GM12878 (cell line): Measurements from ENCODE around the gene AP1M2. TPM values are rescaled to one million over a fixed set of nuclear protein-coding genes. Genes with fewer than 3 reads are reported as not detected.

Source experiments
- BACH1 ChIP-seq: fragments of 450-650 bp; IDR thresholded peaks from 2 replicates; pipeline ENCODE4 v1.6.1; 2017; ENCODE audit warnings: mild to moderate bottlenecking, borderline replicate concordance
- CHD4 ChIP-seq: fragments of 200-600 bp; sonication (generic); IDR thresholded peaks from 2 replicates; pipeline ENCODE4 v1.6.1; 2016; ENCODE audit warnings: mild to moderate bottlenecking
- CUX1 ChIP-seq: IDR thresholded peaks from 2 replicates; pipeline ENCODE4 v1.6.1; 2012; ENCODE audit warnings: improper control_type of control experiment, low read depth, low read length; ENCODE audit not compliant: insufficient replicate concordance
- EED ChIP-seq: sonication (generic); IDR thresholded peaks from 2 replicates; pipeline ENCODE4 v1.6.1; 2016; ENCODE audit warnings: antibody characterized with exemption, low read depth
- FOXM1 ChIP-seq: IDR thresholded peaks from 2 replicates; pipeline ENCODE4 v1.6.1; 2012; ENCODE audit warnings: low read depth, mild to moderate bottlenecking, inconsistent platforms, low read length, moderate library complexity
- KAT2A ChIP-seq: conservative IDR thresholded peaks from 2 replicates; pipeline ENCODE4 v1.6.1; 2011; ENCODE audit warnings: low read depth, low read length; ENCODE audit not compliant: control insufficient read depth
- RBBP5 ChIP-seq: fragments of 200-600 bp; sonication (generic); conservative IDR thresholded peaks from 2 replicates; pipeline ENCODE4 v1.6.1; 2016
- SMAD1 ChIP-seq: fragments of 450-650 bp; IDR thresholded peaks from 2 replicates; pipeline ENCODE4 v1.6.1; 2018; ENCODE audit warnings: mild to moderate bottlenecking, low read depth; ENCODE audit not compliant: partially characterized antibody
- SP1 ChIP-seq: IDR thresholded peaks from one replicate; pipeline ENCODE4 v1.6.1; 2011; ENCODE audit warnings: low read depth, low read length
- STAT3 ChIP-seq: IDR thresholded peaks from 2 replicates; pipeline ENCODE4 v1.6.1; 2011; ENCODE audit warnings: low read depth, low read length, improper control_type of control experiment
- ZNF24 ChIP-seq: fragments of 450-650 bp; IDR thresholded peaks from 2 replicates; pipeline ENCODE4 v1.6.1; 2017; ENCODE audit warnings: antibody characterized with exemption, mild to moderate bottlenecking
- ZNF622 ChIP-seq: fragments of 450-650 bp; IDR thresholded peaks from 2 replicates; pipeline ENCODE4 v1.6.1; 2017; ENCODE audit warnings: mild to moderate bottlenecking, inconsistent platforms
- polyA plus RNA-seq, 11 experiments: library from polyadenylated mRNA; depleted of rRNA in 4 of 11; unstranded in 6 of 11; stranded (reverse) in 5 of 11; fragments of >200 nt; fragmentation: Nextera tagmentation in 4 of 11; fragmentation: Illumina TruSeq in 1 of 11; extraction: Ambion mirVana in 4 of 11; extraction: Trizol in 1 of 11; gene quantifications; 1 replicate in 1 of 11; 2 replicates in 10 of 11; pipeline versions ENCODE4 v1.2.1 to v1.2.3, GENCODE V29; 2011 to 2016; ENCODE audit warnings: inconsistent platforms in 2 of 11, missing spikeins in 2 of 11, low read depth in 1 of 11
- total RNA-seq, 4 experiments: library from RNA; depleted of rRNA in 3 of 4; stranded (reverse); fragments of >200 nt in 3 of 4; fragmentation: Illumina TruSeq in 1 of 4; extraction: Trizol in 1 of 4; gene quantifications; 2 replicates each; pipeline versions ENCODE4 v1.2.1 to v1.2.3, GENCODE V29; 2013 to 2021
- TF ChIP-seq, protein P1 (sequence below): IDR thresholded peaks from 2 replicates; pipeline ENCODE4 v1.6.1; 2012; ENCODE audit warnings: low read depth, low read length, improper control_type of control experiment
- TF ChIP-seq, protein P2 (sequence below): fragments of 450-650 bp; IDR thresholded peaks from 2 replicates; pipeline ENCODE4 v1.6.1; 2017; ENCODE audit warnings: mild to moderate bottlenecking
- TF ChIP-seq, protein P3 (sequence below): fragments of 450-650 bp; IDR thresholded peaks from 2 replicates; pipeline ENCODE4 v1.6.1; 2017; ENCODE audit warnings: mild to moderate bottlenecking, moderate library complexity
- TF ChIP-seq, protein P4 (sequence below): fragments of 450-650 bp; conservative IDR thresholded peaks from 2 replicates; pipeline ENCODE4 v1.6.1; 2017; ENCODE audit warnings: mild to moderate bottlenecking, moderate library complexity

Gene AP1M2
- total and polyA plus RNA-seq, 10 of the 15 experiments (the other 5 are each of a cell fraction or from before 2014, with no cell fraction given): 0.72 TPM; not detected in 9

GRCh38 chr19:10593820-10594637 is 6.9 kb upstream of the AP1M2 start (continued):
- TF ChIP-seq, protein P1, sequence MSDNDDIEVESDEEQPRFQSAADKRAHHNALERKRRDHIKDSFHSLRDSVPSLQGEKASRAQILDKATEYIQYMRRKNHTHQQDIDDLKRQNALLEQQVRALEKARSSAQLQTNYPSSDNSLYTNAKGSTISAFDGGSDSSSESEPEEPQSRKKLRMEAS: peak; percentile 68; the same call in 1 of the 2 replicates
- no peak for TF ChIP-seq STAT3
- TF ChIP-seq, protein P2, sequence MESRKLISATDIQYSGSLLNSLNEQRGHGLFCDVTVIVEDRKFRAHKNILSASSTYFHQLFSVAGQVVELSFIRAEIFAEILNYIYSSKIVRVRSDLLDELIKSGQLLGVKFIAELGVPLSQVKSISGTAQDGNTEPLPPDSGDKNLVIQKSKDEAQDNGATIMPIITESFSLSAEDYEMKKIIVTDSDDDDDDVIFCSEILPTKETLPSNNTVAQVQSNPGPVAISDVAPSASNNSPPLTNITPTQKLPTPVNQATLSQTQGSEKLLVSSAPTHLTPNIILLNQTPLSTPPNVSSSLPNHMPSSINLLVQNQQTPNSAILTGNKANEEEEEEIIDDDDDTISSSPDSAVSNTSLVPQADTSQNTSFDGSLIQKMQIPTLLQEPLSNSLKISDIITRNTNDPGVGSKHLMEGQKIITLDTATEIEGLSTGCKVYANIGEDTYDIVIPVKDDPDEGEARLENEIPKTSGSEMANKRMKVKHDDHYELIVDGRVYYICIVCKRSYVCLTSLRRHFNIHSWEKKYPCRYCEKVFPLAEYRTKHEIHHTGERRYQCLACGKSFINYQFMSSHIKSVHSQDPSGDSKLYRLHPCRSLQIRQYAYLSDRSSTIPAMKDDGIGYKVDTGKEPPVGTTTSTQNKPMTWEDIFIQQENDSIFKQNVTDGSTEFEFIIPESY: no peak
- TF ChIP-seq ZNF24: no peak
- TF ChIP-seq, protein P3, sequence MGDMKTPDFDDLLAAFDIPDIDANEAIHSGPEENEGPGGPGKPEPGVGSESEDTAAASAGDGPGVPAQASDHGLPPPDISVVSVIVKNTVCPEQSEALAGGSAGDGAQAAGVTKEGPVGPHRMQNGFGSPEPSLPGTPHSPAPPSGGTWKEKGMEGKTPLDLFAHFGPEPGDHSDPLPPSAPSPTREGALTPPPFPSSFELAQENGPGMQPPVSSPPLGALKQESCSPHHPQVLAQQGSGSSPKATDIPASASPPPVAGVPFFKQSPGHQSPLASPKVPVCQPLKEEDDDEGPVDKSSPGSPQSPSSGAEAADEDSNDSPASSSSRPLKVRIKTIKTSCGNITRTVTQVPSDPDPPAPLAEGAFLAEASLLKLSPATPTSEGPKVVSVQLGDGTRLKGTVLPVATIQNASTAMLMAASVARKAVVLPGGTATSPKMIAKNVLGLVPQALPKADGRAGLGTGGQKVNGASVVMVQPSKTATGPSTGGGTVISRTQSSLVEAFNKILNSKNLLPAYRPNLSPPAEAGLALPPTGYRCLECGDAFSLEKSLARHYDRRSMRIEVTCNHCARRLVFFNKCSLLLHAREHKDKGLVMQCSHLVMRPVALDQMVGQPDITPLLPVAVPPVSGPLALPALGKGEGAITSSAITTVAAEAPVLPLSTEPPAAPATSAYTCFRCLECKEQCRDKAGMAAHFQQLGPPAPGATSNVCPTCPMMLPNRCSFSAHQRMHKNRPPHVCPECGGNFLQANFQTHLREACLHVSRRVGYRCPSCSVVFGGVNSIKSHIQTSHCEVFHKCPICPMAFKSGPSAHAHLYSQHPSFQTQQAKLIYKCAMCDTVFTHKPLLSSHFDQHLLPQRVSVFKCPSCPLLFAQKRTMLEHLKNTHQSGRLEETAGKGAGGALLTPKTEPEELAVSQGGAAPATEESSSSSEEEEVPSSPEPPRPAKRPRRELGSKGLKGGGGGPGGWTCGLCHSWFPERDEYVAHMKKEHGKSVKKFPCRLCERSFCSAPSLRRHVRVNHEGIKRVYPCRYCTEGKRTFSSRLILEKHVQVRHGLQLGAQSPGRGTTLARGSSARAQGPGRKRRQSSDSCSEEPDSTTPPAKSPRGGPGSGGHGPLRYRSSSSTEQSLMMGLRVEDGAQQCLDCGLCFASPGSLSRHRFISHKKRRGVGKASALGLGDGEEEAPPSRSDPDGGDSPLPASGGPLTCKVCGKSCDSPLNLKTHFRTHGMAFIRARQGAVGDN: peak; percentile 76
- no peak for TF ChIP-seq CUX1
- TF ChIP-seq RBBP5: no peak
- TF ChIP-seq FOXM1: no peak
- no peak for TF ChIP-seq ZNF622
- TF ChIP-seq EED: peak; percentile 67; the same call in 1 of the 2 replicates
- TF ChIP-seq, protein P4, sequence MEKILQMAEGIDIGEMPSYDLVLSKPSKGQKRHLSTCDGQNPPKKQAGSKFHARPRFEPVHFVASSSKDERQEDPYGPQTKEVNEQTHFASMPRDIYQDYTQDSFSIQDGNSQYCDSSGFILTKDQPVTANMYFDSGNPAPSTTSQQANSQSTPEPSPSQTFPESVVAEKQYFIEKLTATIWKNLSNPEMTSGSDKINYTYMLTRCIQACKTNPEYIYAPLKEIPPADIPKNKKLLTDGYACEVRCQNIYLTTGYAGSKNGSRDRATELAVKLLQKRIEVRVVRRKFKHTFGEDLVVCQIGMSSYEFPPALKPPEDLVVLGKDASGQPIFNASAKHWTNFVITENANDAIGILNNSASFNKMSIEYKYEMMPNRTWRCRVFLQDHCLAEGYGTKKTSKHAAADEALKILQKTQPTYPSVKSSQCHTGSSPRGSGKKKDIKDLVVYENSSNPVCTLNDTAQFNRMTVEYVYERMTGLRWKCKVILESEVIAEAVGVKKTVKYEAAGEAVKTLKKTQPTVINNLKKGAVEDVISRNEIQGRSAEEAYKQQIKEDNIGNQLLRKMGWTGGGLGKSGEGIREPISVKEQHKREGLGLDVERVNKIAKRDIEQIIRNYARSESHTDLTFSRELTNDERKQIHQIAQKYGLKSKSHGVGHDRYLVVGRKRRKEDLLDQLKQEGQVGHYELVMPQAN: no peak
- TF ChIP-seq KAT2A: no peak
- no peak for TF ChIP-seq BACH1
- TF ChIP-seq SP1: no peak
- no peak for TF ChIP-seq SMAD1
- TF ChIP-seq CHD4: no peak
